AG09309 (cell line): ENCODE results near the gene PPFIA3.

Experiments
- DNase-seq: peaks from one replicate; pipeline ENCODE4 v3.0.0-alpha.2; 2010; ENCODE audit warnings: low read depth
- H3K4me3 ChIP-seq: 2 replicates; pipeline ENCODE4 v1.5.1; 2011; ENCODE audit warnings: mild to moderate bottlenecking, low read depth, low read length, moderate library complexity; ENCODE audit not compliant: control insufficient read depth
- CTCF ChIP-seq: IDR thresholded peaks from 2 replicates; pipeline ENCODE4 v1.5.1; 2011; ENCODE audit warnings: mild to moderate bottlenecking, low read depth, low read length, inconsistent platforms; ENCODE audit not compliant: insufficient read depth, control insufficient read depth; ENCODE audit errors: missing control alignments

Gene PPFIA3

GRCh38 chr19:49155820-49156346 is 36.5 kb downstream of the PPFIA3 start:
- DNase-seq, result no peak
- no peak for TF ChIP-seq CTCF

GRCh38 chr19:49157445-49158224 is 38.3 kb downstream of the PPFIA3 start, which contains the start of gene TRPM4:
Gene TRPM4, plus strand, starts transcription at chr19:49157792. Its CDS starts 75 bp downstream, at chr19:49157867.
- no peak for DNase-seq
- H3K4me3 ChIP-seq, result peak within 1 kb of the TSS; percentile 97
- TF ChIP-seq CTCF, result no peak

More at GRCh38 chr19:49155820-49156346, 36.5 kb downstream of the PPFIA3 start:
- no peak overlapping the region for H3K4me3 ChIP-seq

- TF ChIP-seq CTCF, result no peak
- H3K4me3 ChIP-seq, result no peak overlapping the region
- no peak for DNase-seq
These were observed 41.3 kb downstream of the PPFIA3 start for GRCh38 chr19:49160450-49161189.

- no peak overlapping the region for H3K4me3 ChIP-seq
These were observed 42.6 kb downstream of the PPFIA3 start for GRCh38 chr19:49161987-49162386.

GRCh38 chr19:49165111-49165750 is 45.9 kb downstream of the PPFIA3 start:
- H3K4me3 ChIP-seq, result no peak overlapping the region
- no peak for DNase-seq
- TF ChIP-seq CTCF, result no peak

More at GRCh38 chr19:49161987-49162386, 42.6 kb downstream of the PPFIA3 start:
- DNase-seq, result no peak
- TF ChIP-seq CTCF, result no peak

DNA sequence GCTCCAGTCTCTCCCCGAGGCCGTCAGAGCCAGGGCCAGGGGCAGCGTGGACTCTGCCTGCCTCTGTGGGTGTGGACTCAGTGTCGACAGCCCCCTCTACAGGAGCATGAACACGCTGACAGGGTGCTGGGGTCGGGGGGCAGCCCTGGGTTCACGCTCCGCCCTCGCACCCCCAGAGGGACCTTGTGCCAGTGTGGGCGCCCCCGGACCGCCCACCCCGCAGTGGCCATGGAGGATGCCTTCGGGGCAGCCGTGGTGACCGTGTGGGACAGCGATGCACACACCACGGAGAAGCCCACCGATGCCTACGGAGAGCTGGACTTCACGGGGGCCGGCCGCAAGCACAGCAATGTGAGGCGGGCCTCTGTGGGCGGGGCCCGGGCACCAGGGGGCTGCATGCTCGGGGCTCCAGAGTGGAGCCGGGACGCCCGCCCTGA is 46.5 kb downstream of the PPFIA3 start:
- H3K4me3 ChIP-seq, result no peak overlapping the region
- no peak for TF ChIP-seq CTCF

More for the DNA sequence above, 46.5 kb downstream of the PPFIA3 start:
- no peak for DNase-seq
